Panc1 (cell line): Measurements from ENCODE around the gene MTA2.

Experiments
- POLR2AphosphoS5 ChIP-seq: IDR thresholded peaks from 2 replicates; pipeline ENCODE4 v1.6.1; 2012; ENCODE audit warnings: mild to moderate bottlenecking, low read depth, low read length, moderate library complexity
- SIN3A ChIP-seq: IDR thresholded peaks from 2 replicates; pipeline ENCODE4 v1.6.1; 2012; ENCODE audit warnings: low read depth, mild to moderate bottlenecking, low read length, moderate library complexity, borderline replicate concordance; ENCODE audit not compliant: insufficient read depth
- TF ChIP-seq, protein P1 (sequence below): fragments of 450-650 bp; IDR thresholded peaks from 2 replicates; pipeline ENCODE4 v1.5.1; 2017; ENCODE audit warnings: mild to moderate bottlenecking
- TF ChIP-seq, protein P2 (sequence below), 2 experiments: IDR thresholded peaks; 2 replicates each; pipeline ENCODE4 v1.6.1; 2011 to 2012; ENCODE audit warnings: low read depth in 2 of 2, control low read depth in 1 of 2, low read length in 1 of 2, mild to moderate bottlenecking in 1 of 2, moderate library complexity in 1 of 2; ENCODE audit not compliant: insufficient read depth in 1 of 2

- TF ChIP-seq, protein P1, sequence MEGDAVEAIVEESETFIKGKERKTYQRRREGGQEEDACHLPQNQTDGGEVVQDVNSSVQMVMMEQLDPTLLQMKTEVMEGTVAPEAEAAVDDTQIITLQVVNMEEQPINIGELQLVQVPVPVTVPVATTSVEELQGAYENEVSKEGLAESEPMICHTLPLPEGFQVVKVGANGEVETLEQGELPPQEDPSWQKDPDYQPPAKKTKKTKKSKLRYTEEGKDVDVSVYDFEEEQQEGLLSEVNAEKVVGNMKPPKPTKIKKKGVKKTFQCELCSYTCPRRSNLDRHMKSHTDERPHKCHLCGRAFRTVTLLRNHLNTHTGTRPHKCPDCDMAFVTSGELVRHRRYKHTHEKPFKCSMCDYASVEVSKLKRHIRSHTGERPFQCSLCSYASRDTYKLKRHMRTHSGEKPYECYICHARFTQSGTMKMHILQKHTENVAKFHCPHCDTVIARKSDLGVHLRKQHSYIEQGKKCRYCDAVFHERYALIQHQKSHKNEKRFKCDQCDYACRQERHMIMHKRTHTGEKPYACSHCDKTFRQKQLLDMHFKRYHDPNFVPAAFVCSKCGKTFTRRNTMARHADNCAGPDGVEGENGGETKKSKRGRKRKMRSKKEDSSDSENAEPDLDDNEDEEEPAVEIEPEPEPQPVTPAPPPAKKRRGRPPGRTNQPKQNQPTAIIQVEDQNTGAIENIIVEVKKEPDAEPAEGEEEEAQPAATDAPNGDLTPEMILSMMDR, result no peak
- TF ChIP-seq POLR2AphosphoS5, result no peak
- TF ChIP-seq, protein P2, sequence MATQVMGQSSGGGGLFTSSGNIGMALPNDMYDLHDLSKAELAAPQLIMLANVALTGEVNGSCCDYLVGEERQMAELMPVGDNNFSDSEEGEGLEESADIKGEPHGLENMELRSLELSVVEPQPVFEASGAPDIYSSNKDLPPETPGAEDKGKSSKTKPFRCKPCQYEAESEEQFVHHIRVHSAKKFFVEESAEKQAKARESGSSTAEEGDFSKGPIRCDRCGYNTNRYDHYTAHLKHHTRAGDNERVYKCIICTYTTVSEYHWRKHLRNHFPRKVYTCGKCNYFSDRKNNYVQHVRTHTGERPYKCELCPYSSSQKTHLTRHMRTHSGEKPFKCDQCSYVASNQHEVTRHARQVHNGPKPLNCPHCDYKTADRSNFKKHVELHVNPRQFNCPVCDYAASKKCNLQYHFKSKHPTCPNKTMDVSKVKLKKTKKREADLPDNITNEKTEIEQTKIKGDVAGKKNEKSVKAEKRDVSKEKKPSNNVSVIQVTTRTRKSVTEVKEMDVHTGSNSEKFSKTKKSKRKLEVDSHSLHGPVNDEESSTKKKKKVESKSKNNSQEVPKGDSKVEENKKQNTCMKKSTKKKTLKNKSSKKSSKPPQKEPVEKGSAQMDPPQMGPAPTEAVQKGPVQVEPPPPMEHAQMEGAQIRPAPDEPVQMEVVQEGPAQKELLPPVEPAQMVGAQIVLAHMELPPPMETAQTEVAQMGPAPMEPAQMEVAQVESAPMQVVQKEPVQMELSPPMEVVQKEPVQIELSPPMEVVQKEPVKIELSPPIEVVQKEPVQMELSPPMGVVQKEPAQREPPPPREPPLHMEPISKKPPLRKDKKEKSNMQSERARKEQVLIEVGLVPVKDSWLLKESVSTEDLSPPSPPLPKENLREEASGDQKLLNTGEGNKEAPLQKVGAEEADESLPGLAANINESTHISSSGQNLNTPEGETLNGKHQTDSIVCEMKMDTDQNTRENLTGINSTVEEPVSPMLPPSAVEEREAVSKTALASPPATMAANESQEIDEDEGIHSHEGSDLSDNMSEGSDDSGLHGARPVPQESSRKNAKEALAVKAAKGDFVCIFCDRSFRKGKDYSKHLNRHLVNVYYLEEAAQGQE (IDR thresholded peaks at IDR 0.05; ENCODE audit: insufficient read depth in 1 of 2, low read depth in 2 of 2, low read length in 1 of 2), result no peak
- TF ChIP-seq SIN3A, result no peak
Observed at GRCh38 chr11:62605467-62605866, 3.8 kb upstream of the MTA2 start.
